Measurements from ENCODE around the gene TNRC18.

The TNRC18 gene

GRCh38 chr7:5377279-5377678 is 46.4 kb downstream of the TNRC18 start:
- H3K4me2 ChIP-seq: no peak overlapping the region
- TF ChIP-seq, protein P1, sequence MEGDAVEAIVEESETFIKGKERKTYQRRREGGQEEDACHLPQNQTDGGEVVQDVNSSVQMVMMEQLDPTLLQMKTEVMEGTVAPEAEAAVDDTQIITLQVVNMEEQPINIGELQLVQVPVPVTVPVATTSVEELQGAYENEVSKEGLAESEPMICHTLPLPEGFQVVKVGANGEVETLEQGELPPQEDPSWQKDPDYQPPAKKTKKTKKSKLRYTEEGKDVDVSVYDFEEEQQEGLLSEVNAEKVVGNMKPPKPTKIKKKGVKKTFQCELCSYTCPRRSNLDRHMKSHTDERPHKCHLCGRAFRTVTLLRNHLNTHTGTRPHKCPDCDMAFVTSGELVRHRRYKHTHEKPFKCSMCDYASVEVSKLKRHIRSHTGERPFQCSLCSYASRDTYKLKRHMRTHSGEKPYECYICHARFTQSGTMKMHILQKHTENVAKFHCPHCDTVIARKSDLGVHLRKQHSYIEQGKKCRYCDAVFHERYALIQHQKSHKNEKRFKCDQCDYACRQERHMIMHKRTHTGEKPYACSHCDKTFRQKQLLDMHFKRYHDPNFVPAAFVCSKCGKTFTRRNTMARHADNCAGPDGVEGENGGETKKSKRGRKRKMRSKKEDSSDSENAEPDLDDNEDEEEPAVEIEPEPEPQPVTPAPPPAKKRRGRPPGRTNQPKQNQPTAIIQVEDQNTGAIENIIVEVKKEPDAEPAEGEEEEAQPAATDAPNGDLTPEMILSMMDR (conservative IDR thresholded peaks at IDR 0.05; ENCODE audit: low read depth, low read length): no peak
- H3K9ac ChIP-seq: no peak overlapping the region
- H3K27ac ChIP-seq: no peak overlapping the region
- no peak overlapping the region for H3K4me3 ChIP-seq (IDR thresholded peaks at IDR 0.05; ENCODE audit: insufficient read depth, low read depth, low read length)
- H3K79me2 ChIP-seq (ENCODE audit: insufficient read depth, low read depth): peaks cover 30% of the 10 kb centered on the region; the same call in 1 of the 2 replicates
- no peak overlapping the region for H2AFZ ChIP-seq (ENCODE audit: low read depth)
- no peaks in the 10 kb centered on the region for H3K4me1 ChIP-seq (ENCODE audit: low read depth, poor library complexity, severe bottlenecking)
- no peaks in the 10 kb centered on the region for H3K36me3 ChIP-seq (ENCODE audit: insufficient read depth)
- no peaks in the 10 kb centered on the region for H3K27me3 ChIP-seq (ENCODE audit: insufficient read depth, low read depth)
- peaks cover under 1% of the 10 kb centered on the region; the same call in 1 of the 2 replicates for H4K20me1 ChIP-seq (ENCODE audit: insufficient read depth)

DNA sequence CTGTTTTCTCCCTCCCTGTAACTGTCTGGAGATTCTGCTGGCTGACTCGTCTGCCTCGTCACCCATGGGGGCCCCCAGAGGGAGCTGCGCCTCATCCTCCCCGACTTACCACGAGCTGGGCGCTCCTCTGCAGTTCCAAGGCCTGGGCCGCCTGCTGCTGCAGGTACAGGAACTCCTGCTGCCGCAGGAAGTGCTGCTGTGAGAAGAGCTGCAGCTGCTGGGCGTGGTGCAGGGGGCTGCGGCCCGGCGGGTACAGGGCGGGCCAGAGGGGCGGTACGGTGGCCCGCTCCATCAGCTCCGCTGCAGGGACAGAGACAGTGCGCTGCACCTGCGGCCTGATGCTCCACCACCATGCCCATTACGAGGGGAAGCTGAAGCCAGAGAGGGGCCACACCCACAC is 47.7 kb downstream of the TNRC18 start:
- H4K20me1 ChIP-seq (ENCODE audit: insufficient read depth): no peaks in the 10 kb centered on the region
- H3K9ac ChIP-seq: no peak overlapping the region
- no peaks in the 10 kb centered on the region for H3K4me1 ChIP-seq (ENCODE audit: low read depth, poor library complexity, severe bottlenecking)
- H3K4me2 ChIP-seq: no peak overlapping the region
- peaks cover 18% of the 10 kb centered on the region; the same call in 1 of the 2 replicates for H3K79me2 ChIP-seq (ENCODE audit: insufficient read depth, low read depth)
- H3K4me3 ChIP-seq (IDR thresholded peaks at IDR 0.05; ENCODE audit: insufficient read depth, low read depth, low read length): no peak overlapping the region
- TF ChIP-seq, protein P1 (conservative IDR thresholded peaks at IDR 0.05; ENCODE audit: low read depth, low read length): no peak
- H3K27me3 ChIP-seq (ENCODE audit: insufficient read depth, low read depth): no peaks in the 10 kb centered on the region
- no peaks in the 10 kb centered on the region; the same call in 1 of the 2 replicates for H3K36me3 ChIP-seq (ENCODE audit: insufficient read depth)
- H3K27ac ChIP-seq: no peak overlapping the region
- H2AFZ ChIP-seq (ENCODE audit: low read depth): no peak overlapping the region

- TF ChIP-seq, protein P1 (conservative IDR thresholded peaks at IDR 0.05; ENCODE audit: low read depth, low read length): no peak
- Histone ChIP-seq H4K20me1 (ENCODE audit: insufficient read depth) (no peaks in the 10 kb centered on the region), H3K4me3 (IDR thresholded peaks at IDR 0.05; ENCODE audit: insufficient read depth, low read depth, low read length) (no peak overlapping the region), H3K36me3 (ENCODE audit: insufficient read depth) (no peaks in the 10 kb centered on the region; the same call in 1 of the 2 replicates), H3K79me2 (ENCODE audit: insufficient read depth, low read depth) (0 out of 2 replicates have a peak, but pooled peaks cover 4% of the 10 kb centered on the region), H2AFZ (ENCODE audit: low read depth) (no peak overlapping the region), H3K9ac (no peak overlapping the region), H3K4me2 (no peak overlapping the region), H3K27ac (no peak overlapping the region), H3K4me1 (ENCODE audit: low read depth, poor library complexity, severe bottlenecking) (no peaks in the 10 kb centered on the region), H3K27me3 (ENCODE audit: insufficient read depth, low read depth) (no peaks in the 10 kb centered on the region)
Measured at GRCh38 chr7:5374464-5374863, 49.2 kb downstream of the TNRC18 start.

- no peak overlapping the region for H3K9ac ChIP-seq
- H3K27me3 ChIP-seq (ENCODE audit: insufficient read depth, low read depth): no peaks in the 10 kb centered on the region
- no peaks in the 10 kb centered on the region for H4K20me1 ChIP-seq (ENCODE audit: insufficient read depth)
- H2AFZ ChIP-seq (ENCODE audit: low read depth): no peak overlapping the region
- no peaks in the 10 kb centered on the region for H3K4me1 ChIP-seq (ENCODE audit: low read depth, poor library complexity, severe bottlenecking)
- no peak overlapping the region for H3K4me2 ChIP-seq
- H3K4me3 ChIP-seq (IDR thresholded peaks at IDR 0.05; ENCODE audit: insufficient read depth, low read depth, low read length): no peak overlapping the region
- no peaks in the 10 kb centered on the region for H3K79me2 ChIP-seq (ENCODE audit: insufficient read depth, low read depth)
- TF ChIP-seq, protein P1 (conservative IDR thresholded peaks at IDR 0.05; ENCODE audit: low read depth, low read length): no peak
- no peak overlapping the region for H3K27ac ChIP-seq
- H3K36me3 ChIP-seq (ENCODE audit: insufficient read depth): no peaks in the 10 kb centered on the region; the same call in 1 of the 2 replicates
Measured at GRCh38 chr7:5373300-5373699, 50.3 kb downstream of the TNRC18 start.

All from KMS-11 (cell line).